ENCODE data around the gene HEATR5A. TPM values are rescaled to one million over a fixed set of nuclear protein-coding genes. Genes with fewer than 3 reads are reported as not detected.

Gene HEATR5A
- total and polyA plus RNA-seq, 10 of the 15 experiments (the other 5 are each of a cell fraction or from before 2014, with no cell fraction given): 5.1 to 37.1 (median 13.8) TPM

DNA sequence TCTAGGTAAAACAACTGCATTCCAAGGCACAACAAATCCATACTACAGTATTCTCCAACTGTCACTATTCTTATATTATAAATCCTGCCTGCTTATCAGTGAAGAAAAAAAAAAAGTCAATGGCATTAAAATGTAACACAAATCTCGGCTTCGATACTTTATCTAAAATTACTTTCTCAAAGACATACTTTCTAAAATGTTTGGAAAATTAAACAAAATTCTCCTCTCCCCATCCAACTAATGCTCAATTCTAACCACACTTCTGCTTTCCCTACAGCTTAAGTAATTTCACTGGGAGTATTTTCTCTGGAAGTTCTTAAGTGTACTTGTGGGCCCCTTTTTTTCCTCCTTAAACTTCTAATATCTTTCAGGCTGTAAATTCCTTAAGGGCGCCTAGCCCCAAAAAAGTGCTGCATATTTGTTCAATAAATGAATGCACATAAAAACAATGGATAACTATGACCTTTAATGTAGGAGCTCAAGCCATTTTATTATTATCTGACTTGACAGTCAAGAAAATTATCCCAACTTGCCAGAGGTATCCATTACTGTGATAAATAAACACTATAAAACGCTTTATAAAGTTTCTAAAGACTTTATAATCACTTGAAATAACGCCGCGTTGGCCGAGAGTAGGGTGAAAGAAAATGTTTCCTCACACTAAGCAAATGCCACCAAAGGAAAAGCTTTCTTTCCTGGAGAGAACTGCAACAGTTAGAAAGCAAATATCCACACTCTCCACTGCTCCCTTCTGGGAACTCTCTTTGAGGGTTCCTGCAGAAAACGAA, 977 bp downstream of the HEATR5A start:
- H3K4me1 ChIP-seq (ENCODE audit: control insufficient read depth, insufficient read depth, low read length): no peaks in the 10 kb centered on the region
- TF ChIP-seq PML (IDR thresholded peaks at IDR 0.05; ENCODE audit: low read length) (no peak), HDAC6 (IDR thresholded peaks at IDR 0.05; ENCODE audit: unreplicated experiment) (no peak), NFYB (IDR thresholded peaks at IDR 0.05; ENCODE audit: insufficient read depth, low read depth, low read length) (no peak), POU2F2 (IDR thresholded peaks at IDR 0.05; ENCODE audit: borderline replicate concordance, low read depth, low read length) (no peak), EP300 (IDR thresholded peaks at IDR 0.05; ENCODE audit: borderline replicate concordance in 1 of 2, control insufficient read depth in 1 of 2, low read depth in 2 of 2, low read length in 2 of 2) (no peak), RAD21 (IDR thresholded peaks at IDR 0.05; ENCODE audit: insufficient read depth, low read depth, low read length) (no peak), YY1 (IDR thresholded peaks at IDR 0.05; ENCODE audit: low read depth, low read length) (no peak), BHLHE40 (IDR thresholded peaks at IDR 0.05; ENCODE audit: borderline replicate concordance in 1 of 2, low read depth in 2 of 2, low read length in 1 of 2) (no peak), KDM1A (IDR thresholded peaks at IDR 0.05; ENCODE audit: borderline replicate concordance) (no peak), IRF4 (IDR thresholded peaks at IDR 0.05; ENCODE audit: low read depth, low read length) (no peak), SREBF2 (IDR thresholded peaks at IDR 0.05; ENCODE audit: low read length) (no peak)
- TF ChIP-seq, protein P1, sequence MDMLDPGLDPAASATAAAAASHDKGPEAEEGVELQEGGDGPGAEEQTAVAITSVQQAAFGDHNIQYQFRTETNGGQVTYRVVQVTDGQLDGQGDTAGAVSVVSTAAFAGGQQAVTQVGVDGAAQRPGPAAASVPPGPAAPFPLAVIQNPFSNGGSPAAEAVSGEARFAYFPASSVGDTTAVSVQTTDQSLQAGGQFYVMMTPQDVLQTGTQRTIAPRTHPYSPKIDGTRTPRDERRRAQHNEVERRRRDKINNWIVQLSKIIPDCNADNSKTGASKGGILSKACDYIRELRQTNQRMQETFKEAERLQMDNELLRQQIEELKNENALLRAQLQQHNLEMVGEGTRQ (IDR thresholded peaks at IDR 0.05; ENCODE audit: borderline replicate concordance, low read depth, low read length): no peak
- TF ChIP-seq, protein P2, sequence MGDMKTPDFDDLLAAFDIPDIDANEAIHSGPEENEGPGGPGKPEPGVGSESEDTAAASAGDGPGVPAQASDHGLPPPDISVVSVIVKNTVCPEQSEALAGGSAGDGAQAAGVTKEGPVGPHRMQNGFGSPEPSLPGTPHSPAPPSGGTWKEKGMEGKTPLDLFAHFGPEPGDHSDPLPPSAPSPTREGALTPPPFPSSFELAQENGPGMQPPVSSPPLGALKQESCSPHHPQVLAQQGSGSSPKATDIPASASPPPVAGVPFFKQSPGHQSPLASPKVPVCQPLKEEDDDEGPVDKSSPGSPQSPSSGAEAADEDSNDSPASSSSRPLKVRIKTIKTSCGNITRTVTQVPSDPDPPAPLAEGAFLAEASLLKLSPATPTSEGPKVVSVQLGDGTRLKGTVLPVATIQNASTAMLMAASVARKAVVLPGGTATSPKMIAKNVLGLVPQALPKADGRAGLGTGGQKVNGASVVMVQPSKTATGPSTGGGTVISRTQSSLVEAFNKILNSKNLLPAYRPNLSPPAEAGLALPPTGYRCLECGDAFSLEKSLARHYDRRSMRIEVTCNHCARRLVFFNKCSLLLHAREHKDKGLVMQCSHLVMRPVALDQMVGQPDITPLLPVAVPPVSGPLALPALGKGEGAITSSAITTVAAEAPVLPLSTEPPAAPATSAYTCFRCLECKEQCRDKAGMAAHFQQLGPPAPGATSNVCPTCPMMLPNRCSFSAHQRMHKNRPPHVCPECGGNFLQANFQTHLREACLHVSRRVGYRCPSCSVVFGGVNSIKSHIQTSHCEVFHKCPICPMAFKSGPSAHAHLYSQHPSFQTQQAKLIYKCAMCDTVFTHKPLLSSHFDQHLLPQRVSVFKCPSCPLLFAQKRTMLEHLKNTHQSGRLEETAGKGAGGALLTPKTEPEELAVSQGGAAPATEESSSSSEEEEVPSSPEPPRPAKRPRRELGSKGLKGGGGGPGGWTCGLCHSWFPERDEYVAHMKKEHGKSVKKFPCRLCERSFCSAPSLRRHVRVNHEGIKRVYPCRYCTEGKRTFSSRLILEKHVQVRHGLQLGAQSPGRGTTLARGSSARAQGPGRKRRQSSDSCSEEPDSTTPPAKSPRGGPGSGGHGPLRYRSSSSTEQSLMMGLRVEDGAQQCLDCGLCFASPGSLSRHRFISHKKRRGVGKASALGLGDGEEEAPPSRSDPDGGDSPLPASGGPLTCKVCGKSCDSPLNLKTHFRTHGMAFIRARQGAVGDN (IDR thresholded peaks at IDR 0.05): no peak
- H3K4me3 ChIP-seq: peak overlapping the region; percentile 91
- peak overlapping the region; percentile 70 for H2AFZ ChIP-seq (ENCODE audit: control insufficient read depth, low read depth, low read length)
- DNase-seq (ENCODE audit: low read depth, low spot score): no peak
- H3K79me2 ChIP-seq (ENCODE audit: control insufficient read depth, insufficient read depth, low read length): no peaks in the 10 kb centered on the region; the same call in none of the 2 replicates
- peak overlapping the region; percentile 88 for H3K9ac ChIP-seq (ENCODE audit: control insufficient read depth, insufficient read depth, low read length)
- 22% methylated on average over 9 of the region's 9 CpGs for WGBS (ENCODE audit: insufficient coverage, insufficient replicate concordance, low lambda C conversion rate, missing lambda C conversion rate)
- in situ Hi-C loops (cut with MboI) (no loop called here), intact Hi-C loops (cut with micrococcal nuclease; ENCODE audit: unreplicated experiment) (no loop called here)
- ChIA-PET POLR2A (interaction anchor here (0.5 to 1.8 kb wide), 7 partner anchors 9 to 276 kb away, joined by 3 to 12 read pairs (median 5); partner anchors contain the start of genes DTD2 and HECTD1), RAD21 (ENCODE audit: unreplicated experiment) (interaction anchor here (0.9 to 2.5 kb wide), 5 partner anchors 9 to 63 kb away, joined by 3 to 8 read pairs (median 4); partner anchors contain the start of gene DTD2), SMC1A (ENCODE audit: uncharacterized antibody, unreplicated experiment) (interaction anchor here (0.7 to 2.7 kb wide), 7 partner anchors 9 to 292 kb away, joined by 3 to 11 read pairs (median 3); partner anchors contain the start of gene DTD2), CTCF (interaction anchor here (0.6 to 2.0 kb wide), 5 partner anchors 20 to 646 kb away, joined by 3 to 8 read pairs (median 3); no protein-coding TSS in a partner anchor)
- no peak for FAIRE-seq
- no peak for ATAC-seq
- no peaks in the 10 kb centered on the region for H3K36me3 ChIP-seq (ENCODE audit: control insufficient read depth in 2 of 2, insufficient read depth in 2 of 2, low read length in 1 of 2)
- no peaks in the 10 kb centered on the region for H4K20me1 ChIP-seq (ENCODE audit: control insufficient read depth, insufficient read depth)
- H3K9me3 ChIP-seq (replicated peaks; ENCODE audit: control insufficient read depth, insufficient read depth, low read length): no peaks in the 10 kb centered on the region
- H3K27me3 ChIP-seq (replicated peaks in 1 of 2; ENCODE audit: control insufficient read depth in 2 of 2, insufficient read depth in 2 of 2, low read length in 1 of 2): no peaks in the 10 kb centered on the region
- H3K4me2 ChIP-seq (ENCODE audit: control insufficient read depth, insufficient read depth): peak overlapping the region; percentile 72
- BruUV-seq (replicated peaks): TSS peak; percentile 66
- 0 out of 2 replicates have a peak overlapping the region, but pooled peaks have one; percentile 50 for H3K27ac ChIP-seq (ENCODE audit: control insufficient read depth, insufficient read depth)
